Ureter (tissue), 1 donor: Measurements from ENCODE around the gene IL22RA2. TPM values are rescaled to one million over a fixed set of nuclear protein-coding genes. Genes with fewer than 3 reads are reported as not detected.

Experiments used
- DNase-seq: peaks from one replicate; pipeline ENCODE4 v3.0.0-alpha.2; 2020; ENCODE audit warnings: low spot score
- total RNA-seq: library from RNA; stranded (reverse); gene quantifications from one replicate; pipeline ENCODE4 v1.2.4, GENCODE V29; 2023
- donor health status: DM: yes; HTN: yes; CAD: no.

IL22RA2 gene
- total RNA-seq, 1 donor from 2014 or later = not detected

DNA sequence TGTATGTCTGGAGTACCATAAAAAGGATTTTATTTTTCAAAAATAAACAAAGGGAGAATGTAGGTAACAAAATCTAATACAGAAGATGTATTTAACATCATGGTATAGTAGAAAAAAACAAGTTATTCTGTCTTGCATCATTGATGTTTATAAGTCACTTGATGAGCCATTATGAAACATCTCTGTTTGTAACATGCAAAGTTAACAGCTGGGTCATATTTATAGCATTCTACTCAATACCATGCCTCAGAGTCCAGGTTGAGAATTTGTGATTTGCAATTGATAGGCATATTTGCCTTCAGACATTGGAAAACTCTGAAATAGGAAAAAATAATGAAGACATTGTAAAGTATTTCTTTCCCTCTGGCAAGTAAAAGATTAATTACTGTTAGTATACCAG, 76.4 kb downstream of the IL22RA2 start:
- DNase-seq = no peak

DNA sequence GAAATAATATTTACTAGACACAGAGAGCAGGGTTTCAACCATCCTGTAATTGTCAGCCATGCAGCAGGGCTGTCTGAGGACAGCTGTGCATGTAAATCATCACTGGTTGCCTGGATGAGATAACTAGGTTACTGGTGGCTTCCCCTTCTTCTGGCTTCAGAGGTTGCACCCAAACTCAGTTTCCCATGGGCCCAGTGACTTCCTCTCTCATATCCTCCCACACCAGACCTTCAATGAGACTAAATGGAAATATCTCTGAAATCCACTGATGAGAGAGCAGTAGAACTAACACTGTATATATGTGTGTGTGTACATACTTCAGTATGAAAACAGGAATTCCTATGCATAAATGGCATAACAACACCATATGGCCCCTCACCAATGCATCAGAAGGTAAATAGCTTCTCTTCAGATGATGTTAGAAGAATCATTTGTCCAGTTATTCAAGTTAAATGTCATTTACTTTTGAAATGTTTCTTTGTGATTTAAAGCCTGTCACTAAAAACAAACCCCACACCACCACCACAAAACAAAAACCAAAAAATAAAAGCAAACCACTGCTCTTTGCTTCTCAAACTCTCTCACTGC, 77.7 kb downstream of the IL22RA2 start:
- no peak for DNase-seq

GRCh38 chr6:137095093-137095492, 78.4 kb downstream of the IL22RA2 start:
- DNase-seq = no peak

DNA sequence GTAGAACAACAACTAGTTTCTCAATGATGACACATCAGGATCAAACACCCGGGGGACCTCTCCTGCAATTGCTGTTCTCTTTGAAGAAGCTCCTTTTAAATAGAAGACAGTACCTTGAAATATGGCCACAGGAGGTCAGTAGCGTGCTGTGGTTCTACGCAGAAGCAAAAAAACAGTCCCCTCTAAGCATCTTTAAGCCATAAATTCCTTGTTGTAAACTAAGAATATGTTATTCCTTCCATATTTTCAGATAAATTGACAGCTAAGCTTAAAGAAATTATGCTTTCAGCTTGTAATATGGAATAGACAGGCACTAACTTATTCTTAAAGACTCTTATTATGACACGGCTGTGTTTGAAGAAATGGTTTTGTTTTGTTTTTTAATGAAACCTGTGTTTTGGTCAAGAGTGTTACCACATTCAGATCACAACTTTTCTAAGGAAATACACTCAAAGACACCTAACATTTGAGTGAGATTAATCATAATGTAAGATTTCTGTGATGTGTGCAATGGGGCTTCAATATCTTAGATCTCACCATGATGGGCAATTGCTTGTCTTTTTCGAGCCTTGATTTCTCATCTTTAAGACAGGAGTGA, 78.9 kb downstream of the IL22RA2 start:
- peak; percentile 65 for DNase-seq

Other genes starting within 250 kb of the IL22RA2 start
- gene IL20RA, start 128.7 kb downstream of the IL22RA2 start, total RNA-seq = 39.5 TPM
- gene IFNGR1, start 45.7 kb upstream of the IL22RA2 start, total RNA-seq = 81.2 TPM